Measurements from ENCODE around the gene PANX2. TPM values are rescaled to one million over a fixed set of nuclear protein-coding genes. Genes with fewer than 3 reads are reported as not detected.
"Not testable (repeated sequence)": the region's sequence is repeated elsewhere in the genome, so short reads cannot be mapped to it uniquely, and the experiment has no call there.

Gene PANX2
- total RNA-seq, 1 donor: 0.90 TPM

GRCh38 chr22:50134481-50134880 is 36.0 kb upstream of the PANX2 start:
- no peak overlapping the region for H3K4me3 ChIP-seq (ENCODE audit: low read depth, low read length)
- no peak for DNase-seq (ENCODE audit: low read depth)
- no peak for TF ChIP-seq CTCF (IDR thresholded peaks at IDR 0.05; ENCODE audit: insufficient read depth, low read length)

GRCh38 chr22:50136581-50137015 is 33.9 kb upstream of the PANX2 start:
- TF ChIP-seq CTCF (IDR thresholded peaks at IDR 0.05; ENCODE audit: insufficient read depth, low read length): no peak
- peak; percentile 28 for DNase-seq (ENCODE audit: low read depth)

GRCh38 chr22:50137277-50137676 is 33.3 kb upstream of the PANX2 start:
- H3K4me3 ChIP-seq (ENCODE audit: low read depth, low read length); DNase-seq (ENCODE audit: low read depth): not testable (repeated sequence)

More at GRCh38 chr22:50136581-50137015, 33.9 kb upstream of the PANX2 start:
- no peak overlapping the region for H3K4me3 ChIP-seq (ENCODE audit: low read depth, low read length)

GRCh38 chr22:50138041-50138440 is 32.5 kb upstream of the PANX2 start:
- H3K4me3 ChIP-seq (ENCODE audit: low read depth, low read length): no peak overlapping the region
- DNase-seq (ENCODE audit: low read depth): no peak

GRCh38 chr22:50138988-50139387 is 31.5 kb upstream of the PANX2 start:
- no peak for TF ChIP-seq CTCF (IDR thresholded peaks at IDR 0.05; ENCODE audit: insufficient read depth, low read length)
- DNase-seq (ENCODE audit: low read depth): no peak
- H3K4me3 ChIP-seq (ENCODE audit: low read depth, low read length): no peak overlapping the region

More at GRCh38 chr22:50138041-50138440, 32.5 kb upstream of the PANX2 start:
- TF ChIP-seq CTCF (IDR thresholded peaks at IDR 0.05; ENCODE audit: insufficient read depth, low read length): no peak

- DNase-seq (ENCODE audit: low read depth): no peak
- no peak for TF ChIP-seq CTCF (IDR thresholded peaks at IDR 0.05; ENCODE audit: insufficient read depth, low read length)
- no peak overlapping the region for H3K4me3 ChIP-seq (ENCODE audit: low read depth, low read length)
Observed at GRCh38 chr22:50139843-50140415, 30.6 kb upstream of the PANX2 start.

GRCh38 chr22:50140615-50141014 is 29.9 kb upstream of the PANX2 start:
- no peak for TF ChIP-seq CTCF (IDR thresholded peaks at IDR 0.05; ENCODE audit: insufficient read depth, low read length)
- DNase-seq (ENCODE audit: low read depth): no peak
- H3K4me3 ChIP-seq (ENCODE audit: low read depth, low read length): no peak overlapping the region

All from fibroblast of the aortic adventitia (primary cell).